ENCODE results near the gene SMARCA1. TPM values are rescaled to one million over a fixed set of nuclear protein-coding genes. Genes with fewer than 3 reads are reported as not detected.

The SMARCA1 gene
- total RNA-seq, 1 experiment from 2014 or later, result 35.6 TPM

DNA sequence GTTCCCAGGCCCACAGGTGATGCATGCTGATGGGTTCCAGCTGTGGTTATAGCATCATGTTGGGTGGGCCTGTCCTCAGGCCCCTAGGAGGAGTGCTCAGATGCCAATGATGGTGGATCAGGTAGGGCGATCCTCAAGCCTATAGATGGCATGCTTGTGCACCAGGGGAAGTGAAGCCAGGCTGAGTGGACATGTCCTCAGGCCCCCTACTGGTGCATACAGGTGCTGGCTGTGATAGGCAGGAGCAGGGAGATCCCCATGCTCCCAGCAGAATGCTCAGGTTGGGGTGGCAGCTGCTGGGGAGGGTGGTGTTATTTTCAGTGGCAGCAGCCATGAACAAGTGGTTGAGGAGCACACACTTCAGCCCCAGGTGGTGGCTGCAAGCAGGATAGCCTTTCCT lies 96.0 kb downstream of the SMARCA1 start:
- no peaks in the 10 kb centered on the region for H3K9me3 ChIP-seq (ENCODE audit: low read length)
- TF ChIP-seq, protein P1, sequence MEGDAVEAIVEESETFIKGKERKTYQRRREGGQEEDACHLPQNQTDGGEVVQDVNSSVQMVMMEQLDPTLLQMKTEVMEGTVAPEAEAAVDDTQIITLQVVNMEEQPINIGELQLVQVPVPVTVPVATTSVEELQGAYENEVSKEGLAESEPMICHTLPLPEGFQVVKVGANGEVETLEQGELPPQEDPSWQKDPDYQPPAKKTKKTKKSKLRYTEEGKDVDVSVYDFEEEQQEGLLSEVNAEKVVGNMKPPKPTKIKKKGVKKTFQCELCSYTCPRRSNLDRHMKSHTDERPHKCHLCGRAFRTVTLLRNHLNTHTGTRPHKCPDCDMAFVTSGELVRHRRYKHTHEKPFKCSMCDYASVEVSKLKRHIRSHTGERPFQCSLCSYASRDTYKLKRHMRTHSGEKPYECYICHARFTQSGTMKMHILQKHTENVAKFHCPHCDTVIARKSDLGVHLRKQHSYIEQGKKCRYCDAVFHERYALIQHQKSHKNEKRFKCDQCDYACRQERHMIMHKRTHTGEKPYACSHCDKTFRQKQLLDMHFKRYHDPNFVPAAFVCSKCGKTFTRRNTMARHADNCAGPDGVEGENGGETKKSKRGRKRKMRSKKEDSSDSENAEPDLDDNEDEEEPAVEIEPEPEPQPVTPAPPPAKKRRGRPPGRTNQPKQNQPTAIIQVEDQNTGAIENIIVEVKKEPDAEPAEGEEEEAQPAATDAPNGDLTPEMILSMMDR (conservative IDR thresholded peaks at IDR 0.05; ENCODE audit: low read depth, low read length), result no peak; the same call in 1 of the 2 replicates
- no peak for TF ChIP-seq EZH2 (IDR thresholded peaks at IDR 0.05; ENCODE audit: low read length, unreplicated experiment)
- TF ChIP-seq EZH2phosphoT487 (IDR thresholded peaks at IDR 0.05; ENCODE audit: borderline replicate concordance, low read length), result no peak
- ChIA-PET CTCF (no interaction called here), POLR2A (ENCODE audit: unreplicated experiment) (no interaction called here)
- H3K4me1 ChIP-seq (ENCODE audit: insufficient read depth, low read length), result no peaks in the 10 kb centered on the region
- H3K36me3 ChIP-seq (ENCODE audit: low read depth, low read length), result no peaks in the 10 kb centered on the region
- H3K27me3 ChIP-seq (ENCODE audit: low read length), result no peaks in the 10 kb centered on the region
- DNase-seq, result no peak
- H3K79me2 ChIP-seq (ENCODE audit: low read length), result no peaks in the 10 kb centered on the region
- H4K20me1 ChIP-seq (ENCODE audit: low read length), result no peaks in the 10 kb centered on the region
- H3F3A ChIP-seq (ENCODE audit: low read length, unreplicated experiment), result no peaks in the 10 kb centered on the region
- H3K27ac ChIP-seq (ENCODE audit: low read length), result no peak overlapping the region
- intact Hi-C loops (cut with micrococcal nuclease), result no loop called here
- no peak overlapping the region for H3K4me3 ChIP-seq (ENCODE audit: low read length)
- BruUV-seq (replicated peaks), result no TSS peak
- H3K9ac ChIP-seq (ENCODE audit: low read length), result no peak overlapping the region
- no peak overlapping the region for H2AFZ ChIP-seq (ENCODE audit: low read length)
- no peak overlapping the region for H3K4me2 ChIP-seq (ENCODE audit: low read length)
- no peaks in the 10 kb centered on the region for H3K9me2 ChIP-seq (replicated peaks; ENCODE audit: low read length)
- ATAC-seq, result no peak

GRCh38 chrX:129423191-129423590 lies 100.1 kb downstream of the SMARCA1 start:
- H3K79me2 ChIP-seq (ENCODE audit: low read length), result no peaks in the 10 kb centered on the region
- no peak overlapping the region for H3K4me3 ChIP-seq (ENCODE audit: low read length)
- H3K27ac ChIP-seq (ENCODE audit: low read length), result no peak overlapping the region
- ATAC-seq, result no peak
- CTCF ChIA-PET, result no interaction called here
- DNase-seq, result no peak
- no peak for TF ChIP-seq EZH2phosphoT487 (IDR thresholded peaks at IDR 0.05; ENCODE audit: borderline replicate concordance, low read length)
- TF ChIP-seq EZH2 (IDR thresholded peaks at IDR 0.05; ENCODE audit: low read length, unreplicated experiment), result no peak
- TF ChIP-seq, protein P1 (conservative IDR thresholded peaks at IDR 0.05; ENCODE audit: low read depth, low read length), result no peak
- no peaks in the 10 kb centered on the region for H3F3A ChIP-seq (ENCODE audit: low read length, unreplicated experiment)
- H3K9ac ChIP-seq (ENCODE audit: low read length), result no peak overlapping the region
- H4K20me1 ChIP-seq (ENCODE audit: low read length), result no peaks in the 10 kb centered on the region
- H3K27me3 ChIP-seq (ENCODE audit: low read length), result no peaks in the 10 kb centered on the region
- POLR2A ChIA-PET (ENCODE audit: unreplicated experiment), result no interaction called here
- H3K36me3 ChIP-seq (ENCODE audit: low read depth, low read length), result no peaks in the 10 kb centered on the region
- H3K4me1 ChIP-seq (ENCODE audit: insufficient read depth, low read length), result no peaks in the 10 kb centered on the region
- H3K4me2 ChIP-seq (ENCODE audit: low read length), result no peak overlapping the region
- BruUV-seq (replicated peaks), result no TSS peak
- no peaks in the 10 kb centered on the region for H3K9me2 ChIP-seq (replicated peaks; ENCODE audit: low read length)
- intact Hi-C loops (cut with micrococcal nuclease), result no loop called here
- H2AFZ ChIP-seq (ENCODE audit: low read length), result no peak overlapping the region
- H3K9me3 ChIP-seq (ENCODE audit: low read length), result no peaks in the 10 kb centered on the region

DNA sequence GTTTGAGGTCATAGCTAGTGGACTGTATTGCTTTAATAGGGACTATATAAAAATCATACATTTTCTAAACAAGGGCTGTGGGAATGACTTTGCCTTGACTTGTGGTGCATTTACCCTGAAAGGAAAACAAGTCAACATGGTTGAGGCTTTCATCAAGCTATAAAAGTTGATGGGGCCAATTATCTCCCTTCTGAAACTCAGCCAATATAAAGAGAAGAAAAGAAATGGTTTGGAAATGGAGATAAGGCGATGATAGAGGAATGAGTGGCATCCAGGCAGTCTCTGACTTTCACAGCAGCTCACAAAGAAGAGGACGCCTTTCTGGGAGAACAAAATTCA lies 118.7 kb downstream of the SMARCA1 start:
- Histone ChIP-seq H3K4me3 (ENCODE audit: low read length) (no peak overlapping the region), H4K20me1 (ENCODE audit: low read length) (no peaks in the 10 kb centered on the region), H3K4me2 (ENCODE audit: low read length) (no peak overlapping the region), H3K9me2 (replicated peaks; ENCODE audit: low read length) (no peaks in the 10 kb centered on the region), H3K27me3 (ENCODE audit: low read length) (no peaks in the 10 kb centered on the region), H2AFZ (ENCODE audit: low read length) (no peak overlapping the region), H3K9ac (ENCODE audit: low read length) (no peak overlapping the region), H3K36me3 (ENCODE audit: low read depth, low read length) (no peaks in the 10 kb centered on the region), H3K4me1 (ENCODE audit: insufficient read depth, low read length) (no peaks in the 10 kb centered on the region), H3F3A (ENCODE audit: low read length, unreplicated experiment) (no peaks in the 10 kb centered on the region), H3K9me3 (ENCODE audit: low read length) (no peaks in the 10 kb centered on the region), H3K79me2 (ENCODE audit: low read length) (no peaks in the 10 kb centered on the region), H3K27ac (ENCODE audit: low read length) (no peak overlapping the region)
- DNase-seq (no peak), ATAC-seq (no peak)
- ChIA-PET CTCF (no interaction called here), POLR2A (ENCODE audit: unreplicated experiment) (no interaction called here)
- TF ChIP-seq EZH2phosphoT487 (IDR thresholded peaks at IDR 0.05; ENCODE audit: borderline replicate concordance, low read length) (no peak), EZH2 (IDR thresholded peaks at IDR 0.05; ENCODE audit: low read length, unreplicated experiment) (no peak)
- TF ChIP-seq, protein P1 (conservative IDR thresholded peaks at IDR 0.05; ENCODE audit: low read depth, low read length), result no peak
- intact Hi-C loops (cut with micrococcal nuclease), result no loop called here
- BruUV-seq (replicated peaks), result no TSS peak
